GM18517 (cell line): ENCODE data around the gene LPP.

ENCODE experiments used
- ATAC-seq: cut with Tn5 transposase; IDR thresholded peaks from one replicate; pipeline ENCODE4 v1.9.1; 2021; ENCODE audit warnings: mild to moderate bottlenecking, moderate library complexity; ENCODE audit not compliant: unreplicated experiment

The LPP gene

GRCh38 chr3:188323067-188323842, 169.3 kb downstream of the LPP start:
- ATAC-seq = no peak

DNA sequence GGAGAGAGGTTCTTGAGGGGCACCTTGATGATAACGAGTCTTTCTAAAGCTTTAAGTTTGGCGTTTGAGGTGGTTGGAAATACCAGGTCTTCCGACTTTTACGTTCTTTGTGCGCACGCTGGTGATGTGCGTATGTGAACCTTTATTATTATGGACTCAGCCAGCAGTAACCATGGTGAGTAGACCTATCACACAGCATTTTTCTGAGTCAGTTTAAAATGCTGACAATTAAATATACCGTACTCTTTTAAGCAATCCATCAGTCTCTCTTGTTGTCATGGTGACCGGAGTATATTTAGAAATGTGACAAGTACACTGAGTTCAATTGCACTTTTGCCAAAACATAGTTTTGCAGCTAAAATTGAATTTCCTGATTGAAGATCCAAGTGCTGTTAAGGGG, 172.2 kb downstream of the LPP start:
- no peak for ATAC-seq

- no peak for ATAC-seq
Measured at GRCh38 chr3:188326968-188327367, 173.0 kb downstream of the LPP start.

GRCh38 chr3:188327433-188327832, 173.5 kb downstream of the LPP start:
- ATAC-seq = no peak

DNA sequence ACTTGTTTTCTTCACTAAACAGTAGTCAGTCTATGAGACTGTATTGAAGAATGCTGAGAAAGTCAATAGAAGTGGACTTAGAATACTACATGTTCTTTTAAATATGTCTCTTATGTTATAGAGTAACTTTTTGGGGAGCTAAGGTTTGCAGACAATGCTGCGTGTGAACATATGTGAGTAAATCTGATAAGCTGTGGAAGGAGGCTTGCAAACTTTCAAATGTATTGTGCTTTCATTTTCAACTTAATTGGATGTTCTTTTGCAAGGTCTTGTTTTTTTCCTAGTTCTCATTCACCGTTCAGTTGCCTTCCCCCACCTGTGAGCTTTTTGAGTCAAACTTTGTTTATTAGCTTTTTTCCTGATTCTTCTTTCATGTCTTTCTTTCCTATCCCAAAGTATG, 176.2 kb downstream of the LPP start:
- ATAC-seq = no peak

- no peak for ATAC-seq
Measured at GRCh38 chr3:188331166-188331565, 177.2 kb downstream of the LPP start.

- no peak for ATAC-seq
Measured at GRCh38 chr3:188332085-188332484, 178.1 kb downstream of the LPP start.

DNA sequence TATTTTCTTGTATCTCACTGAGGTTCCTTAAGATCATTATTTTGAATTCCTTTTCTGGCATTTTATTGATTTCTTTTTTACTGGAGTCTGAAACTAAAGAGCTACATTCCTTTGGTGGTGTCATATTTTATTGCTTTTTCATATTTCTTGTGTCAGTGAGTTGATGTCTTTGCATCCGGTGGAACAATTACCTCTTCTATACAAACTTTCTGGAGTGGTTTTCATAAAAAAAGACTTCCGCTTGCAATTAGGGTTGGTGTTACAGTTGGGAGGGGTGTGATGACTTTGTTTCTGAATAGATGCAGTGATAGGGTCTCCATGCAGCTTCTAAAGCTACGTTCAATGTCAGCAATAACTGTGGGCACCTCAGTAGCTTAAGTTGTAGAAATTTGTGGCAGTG, 181.7 kb downstream of the LPP start:
- no peak for ATAC-seq

GRCh38 chr3:188336178-188336577, 182.2 kb downstream of the LPP start:
- no peak for ATAC-seq

GRCh38 chr3:188337232-188337631, 183.3 kb downstream of the LPP start:
- ATAC-seq = no peak

- ATAC-seq = no peak
Measured at GRCh38 chr3:188338086-188338485, 184.1 kb downstream of the LPP start.

GRCh38 chr3:188339410-188340295, 185.7 kb downstream of the LPP start:
- no peak for ATAC-seq

DNA sequence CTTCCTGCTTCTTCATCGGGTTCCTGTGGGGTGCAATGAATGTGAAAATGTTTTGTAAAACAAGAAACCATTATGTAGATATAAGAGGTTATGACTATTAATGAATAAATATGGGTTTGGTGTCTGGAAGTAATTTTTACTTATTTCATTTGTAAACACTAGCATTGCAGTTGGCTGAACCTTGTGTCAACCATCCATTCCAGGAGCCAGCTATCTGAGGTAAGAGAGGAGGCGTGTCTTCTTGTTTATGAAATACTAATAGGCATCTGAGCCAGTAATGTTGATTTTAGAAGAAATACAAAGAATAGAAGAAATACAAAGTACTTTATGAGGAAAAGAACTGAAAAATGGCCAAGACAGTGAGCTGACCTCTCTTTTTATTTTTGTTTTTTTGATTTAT, 187.5 kb downstream of the LPP start:
- no peak for ATAC-seq

- ATAC-seq = no peak
Measured at GRCh38 chr3:188342991-188343732, 189.2 kb downstream of the LPP start.

GRCh38 chr3:188343894-188344293, 189.9 kb downstream of the LPP start:
- no peak for ATAC-seq

- ATAC-seq = no peak
Measured at GRCh38 chr3:188345223-188345622, 191.3 kb downstream of the LPP start.

DNA sequence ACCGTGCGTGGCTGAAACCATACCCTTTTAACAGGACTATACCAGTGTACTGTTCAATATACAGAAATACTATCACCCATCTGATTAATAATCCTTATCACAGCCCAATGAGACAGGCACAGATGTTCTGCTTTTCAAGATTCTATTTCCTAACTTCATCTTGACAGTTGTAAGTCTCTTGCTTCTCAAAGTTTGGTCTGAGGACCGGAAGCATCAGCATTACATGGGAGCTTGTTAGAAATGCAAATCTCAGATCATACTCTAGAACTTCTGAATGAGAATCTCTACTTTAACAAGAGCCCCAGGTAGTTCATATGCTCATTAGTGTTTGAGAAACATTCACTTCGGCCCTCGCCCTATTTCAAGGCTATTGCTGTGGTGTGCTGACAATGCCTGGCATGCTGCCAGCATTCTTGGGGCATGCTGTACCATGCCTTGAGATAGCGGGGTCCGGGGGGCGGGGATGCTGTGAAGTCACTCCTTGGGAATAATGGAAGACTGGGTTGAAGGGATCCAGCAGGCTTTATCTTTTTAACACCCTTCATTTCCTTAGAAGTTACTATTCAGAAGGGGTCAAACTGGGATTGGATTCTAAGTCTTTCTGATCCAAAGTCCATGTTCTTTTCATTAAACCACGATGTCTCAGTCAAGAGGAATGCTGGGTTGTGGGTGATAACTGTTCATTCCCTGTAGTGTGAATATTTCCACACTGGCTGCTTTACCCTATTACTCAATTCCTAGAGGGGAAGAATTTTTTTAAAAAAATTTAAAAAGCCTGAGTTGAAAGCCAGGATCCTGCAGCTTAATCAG, 194.7 kb downstream of the LPP start:
- ATAC-seq = no peak

GRCh38 chr3:188349351-188349901, 195.5 kb downstream of the LPP start:
- ATAC-seq = no peak

DNA sequence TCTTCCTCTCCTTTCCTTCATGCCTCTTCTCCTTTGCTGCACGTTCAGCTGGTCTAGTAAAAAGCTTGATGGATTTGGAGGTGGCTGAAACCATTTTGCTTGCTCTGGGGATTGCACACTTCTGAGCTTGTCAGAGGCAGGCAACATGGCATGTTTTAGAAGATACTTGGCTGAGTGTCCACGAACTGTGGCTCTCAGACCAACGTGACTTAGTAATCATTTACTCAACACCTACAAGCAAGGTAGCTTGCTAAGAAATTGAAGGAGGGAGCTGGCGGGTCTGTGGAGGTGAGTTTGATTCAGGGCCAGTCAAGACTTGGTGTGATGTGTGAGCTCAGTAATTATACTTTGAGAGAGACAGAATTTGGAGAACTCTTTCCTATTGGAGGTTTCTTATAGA, 196.0 kb downstream of the LPP start:
- no peak for ATAC-seq

DNA sequence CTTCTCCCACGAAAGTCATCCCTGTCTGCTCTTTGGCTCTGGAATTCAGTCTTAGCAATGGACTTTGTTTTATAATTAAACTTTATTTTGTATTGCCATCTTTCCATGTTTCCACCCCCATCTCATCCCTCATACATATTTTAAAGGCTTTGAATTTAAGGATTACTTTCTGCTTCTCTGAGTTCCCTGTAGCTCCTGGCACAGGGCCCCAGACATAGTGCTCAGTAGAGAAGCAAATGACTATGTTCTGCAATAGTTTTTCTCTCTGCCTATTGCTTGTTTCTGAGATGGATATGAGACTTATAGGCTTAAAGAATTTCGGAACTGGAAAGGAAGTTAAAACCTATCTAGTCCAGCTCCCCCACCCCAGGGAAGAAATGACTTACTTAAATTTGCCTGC, 197.0 kb downstream of the LPP start:
- no peak for ATAC-seq
